NCI-H82 treated with DMSO at 0.1 percent for 48 hours (cell line): ENCODE results near the gene TGM2.

Experiments used
- DNase-seq: peaks from one replicate; lab custom pipeline; 2025; ENCODE audit not compliant: unreplicated experiment; lab: John Stamatoyannopoulos, UW

Gene TGM2

DNA sequence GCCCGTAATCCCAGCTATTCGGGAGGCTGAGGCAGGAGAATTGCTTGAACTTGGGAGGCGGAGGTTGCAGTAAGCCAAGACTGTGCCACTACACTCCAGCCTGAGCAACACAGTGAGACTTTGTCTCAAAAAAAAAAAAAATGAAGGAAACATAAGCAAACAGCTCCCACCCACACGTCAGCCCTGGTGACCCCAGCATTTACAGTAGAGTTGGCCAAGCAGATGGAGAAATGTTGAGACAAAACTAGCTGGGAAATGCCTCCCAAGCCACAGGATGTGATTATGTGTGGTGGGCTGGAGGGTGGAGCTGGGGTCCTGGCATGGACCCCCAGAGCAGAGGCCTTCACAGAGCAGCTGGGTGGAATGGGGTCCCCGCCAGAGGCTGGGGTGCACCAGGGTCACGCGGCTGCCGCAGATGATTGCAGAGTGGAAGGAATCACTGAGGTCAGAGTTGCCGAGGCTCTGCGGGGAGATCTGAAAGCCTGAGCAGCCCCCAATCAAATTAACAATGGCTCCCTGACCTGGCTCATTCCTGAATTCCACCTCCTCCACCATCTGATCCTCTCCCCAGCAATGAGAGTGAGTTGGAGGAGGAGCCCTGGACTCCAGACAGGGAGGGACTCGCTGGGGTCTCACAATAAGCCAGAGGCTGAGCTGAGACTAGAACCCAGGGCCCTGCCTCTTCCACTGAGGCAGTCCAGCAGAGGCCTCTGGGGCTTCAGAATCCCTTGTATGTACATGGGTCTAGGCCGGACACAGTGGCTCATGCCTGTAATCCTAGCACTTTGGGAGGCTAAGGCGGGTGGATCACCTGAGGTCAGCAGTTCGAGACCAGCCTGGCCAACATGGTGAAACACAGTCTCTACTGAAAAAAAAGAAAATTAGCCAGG lies 34.7 kb upstream of the TGM2 start:
- no peak for DNase-seq

DNA sequence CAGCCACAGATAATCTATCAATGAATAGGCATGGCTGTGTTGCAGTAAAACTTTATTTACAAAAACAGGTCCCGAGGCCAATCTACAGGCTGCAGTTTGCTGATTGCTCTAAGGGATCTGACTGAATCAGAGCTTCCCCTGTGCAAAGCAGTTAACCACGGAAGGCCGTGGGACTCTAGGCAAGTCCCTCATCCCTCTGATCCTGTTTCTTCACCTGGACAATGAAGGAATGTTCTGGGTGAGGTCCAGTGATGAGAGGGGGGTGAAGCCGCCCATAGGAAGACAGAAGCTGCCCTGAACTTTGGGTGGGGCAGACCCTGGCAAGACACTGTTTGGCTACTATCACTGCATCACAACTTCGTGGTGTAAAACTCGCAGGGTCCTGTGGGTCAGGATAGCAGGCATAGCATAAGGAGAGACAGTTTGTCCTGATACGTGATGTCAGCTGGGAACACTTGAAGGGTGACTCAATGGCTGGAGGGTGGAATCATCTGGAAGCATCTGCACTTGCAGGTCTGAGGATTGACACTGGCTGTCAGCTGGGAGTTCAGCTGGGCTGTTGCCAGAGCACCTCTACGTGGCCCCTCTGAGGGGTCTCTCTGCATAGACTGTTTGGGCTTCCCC lies 33.3 kb upstream of the TGM2 start:
- no peak for DNase-seq

DNA sequence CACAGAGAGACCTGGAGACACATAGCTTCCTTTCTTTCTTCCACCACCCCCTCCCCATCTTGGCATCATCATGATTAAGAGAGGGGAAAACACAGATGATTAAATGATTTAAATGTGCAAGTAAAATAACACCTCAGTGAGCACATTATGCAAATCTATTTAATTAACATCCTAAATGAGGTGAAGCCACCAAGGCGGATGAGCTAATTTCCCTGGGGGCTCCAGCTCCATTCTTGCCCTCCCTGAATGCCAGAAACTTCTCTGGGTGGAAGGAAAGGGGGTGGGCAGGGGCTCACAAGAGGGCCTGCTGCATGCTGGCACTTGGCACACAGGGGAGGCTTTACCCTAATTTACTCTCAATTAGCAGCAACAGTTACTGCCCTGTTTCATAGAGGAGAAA lies 32.5 kb upstream of the TGM2 start:
- no peak for DNase-seq

DNA sequence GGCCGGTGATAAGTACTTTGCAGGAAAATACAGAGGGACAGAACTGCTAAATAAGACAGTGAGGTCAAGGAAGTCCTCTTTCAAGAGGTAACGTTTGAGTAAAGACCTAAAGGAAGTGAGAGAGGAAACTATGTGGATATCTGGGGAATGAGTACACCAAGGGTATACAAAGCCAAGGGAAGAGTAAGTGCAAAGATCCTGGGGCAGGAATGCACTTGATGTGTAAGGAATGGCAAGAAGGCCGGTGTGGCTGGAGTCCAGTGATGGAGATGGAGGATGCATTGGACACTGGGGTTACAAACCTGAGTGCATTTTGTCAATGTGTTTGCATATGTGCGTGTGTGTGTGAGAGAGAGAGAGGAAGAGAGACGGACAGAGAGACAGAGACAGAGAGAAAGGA lies 32.1 kb upstream of the TGM2 start:
- DNase-seq, result no peak

DNA sequence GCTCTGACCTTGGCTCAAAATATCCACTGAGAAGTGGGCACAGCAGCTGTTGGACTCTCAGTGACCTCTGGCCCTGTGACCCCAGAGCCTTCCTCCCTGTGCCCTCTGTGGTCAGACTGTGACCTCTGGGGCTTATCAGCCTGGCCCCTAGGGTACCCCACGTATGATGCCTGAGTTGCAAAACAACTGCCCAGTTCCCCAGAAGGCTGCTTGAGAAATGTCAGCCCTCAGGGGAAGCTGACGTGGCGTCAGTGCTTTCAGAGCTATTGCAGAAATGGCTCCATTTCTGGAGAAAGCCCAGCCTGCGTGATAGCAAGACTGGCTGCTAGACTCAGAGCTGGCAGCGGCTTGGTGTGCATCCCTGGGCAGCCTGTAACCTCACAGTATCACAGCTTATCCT lies 31.5 kb upstream of the TGM2 start:
- DNase-seq, result no peak

DNA sequence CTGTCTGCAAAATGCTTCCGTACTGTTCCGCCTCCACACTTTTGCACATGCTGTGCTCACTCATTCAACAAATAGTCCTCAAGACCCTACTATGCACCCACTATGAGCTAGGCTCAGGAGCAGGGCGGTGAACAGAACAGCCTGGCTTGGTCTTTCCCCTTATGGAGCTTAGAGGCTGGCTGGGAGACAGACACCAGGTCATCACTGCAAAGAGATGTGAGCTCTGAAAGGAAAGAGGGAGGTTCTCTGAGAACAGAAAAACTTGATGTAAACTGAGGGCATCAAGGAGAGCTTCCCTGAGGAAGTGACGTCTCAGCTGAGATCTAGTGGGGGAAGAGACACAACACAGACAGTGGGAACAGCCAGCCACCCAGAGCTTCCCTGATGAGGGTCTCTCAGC lies 31.0 kb upstream of the TGM2 start:
- no peak for DNase-seq

DNA sequence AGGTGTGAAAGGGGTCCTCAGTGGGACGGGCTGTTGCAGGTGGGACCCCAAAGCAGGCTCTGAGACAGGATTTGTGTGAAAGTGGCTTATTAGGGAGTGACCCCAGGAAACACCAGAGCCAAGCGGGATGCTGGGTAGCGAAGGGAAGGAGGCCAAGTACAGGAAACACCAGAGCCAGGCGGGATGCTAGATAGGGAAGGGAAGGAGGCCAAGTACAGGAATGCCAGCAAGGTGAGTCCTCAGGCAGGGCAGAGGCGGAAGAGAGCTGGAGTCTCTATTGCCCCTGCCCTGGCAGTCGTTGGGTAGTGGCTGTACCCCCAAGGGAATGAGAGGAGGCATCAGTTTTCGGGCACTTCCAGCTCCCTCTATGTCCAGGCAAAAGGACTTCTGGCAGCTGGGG lies 30.5 kb upstream of the TGM2 start:
- DNase-seq, result no peak

DNA sequence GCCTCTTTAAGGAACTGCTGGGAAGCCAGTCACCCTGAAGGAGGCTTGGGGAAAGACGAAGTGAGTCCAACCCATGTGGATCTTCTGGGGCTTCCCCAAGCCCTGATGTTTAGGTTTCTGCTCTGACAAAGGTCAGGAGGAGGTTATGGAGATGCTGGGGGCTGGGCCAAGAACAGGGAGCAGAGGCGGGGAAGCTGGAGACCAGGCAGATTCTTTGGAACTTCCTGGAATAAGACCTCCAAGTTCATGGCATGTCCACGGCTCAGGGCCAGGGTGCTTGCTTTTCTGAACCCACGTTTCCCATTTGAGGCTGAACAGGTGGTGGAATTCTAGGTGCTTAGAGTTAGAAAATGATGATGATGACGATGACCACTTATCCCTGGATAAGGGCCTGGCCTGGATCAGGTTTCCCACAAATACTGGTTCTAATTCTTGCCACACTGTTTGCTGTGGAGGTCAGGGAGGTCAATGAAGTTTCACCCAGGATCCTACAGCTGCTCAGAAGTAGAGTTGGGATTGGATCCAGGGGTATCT lies 30.0 kb upstream of the TGM2 start:
- DNase-seq, result no peak

DNA sequence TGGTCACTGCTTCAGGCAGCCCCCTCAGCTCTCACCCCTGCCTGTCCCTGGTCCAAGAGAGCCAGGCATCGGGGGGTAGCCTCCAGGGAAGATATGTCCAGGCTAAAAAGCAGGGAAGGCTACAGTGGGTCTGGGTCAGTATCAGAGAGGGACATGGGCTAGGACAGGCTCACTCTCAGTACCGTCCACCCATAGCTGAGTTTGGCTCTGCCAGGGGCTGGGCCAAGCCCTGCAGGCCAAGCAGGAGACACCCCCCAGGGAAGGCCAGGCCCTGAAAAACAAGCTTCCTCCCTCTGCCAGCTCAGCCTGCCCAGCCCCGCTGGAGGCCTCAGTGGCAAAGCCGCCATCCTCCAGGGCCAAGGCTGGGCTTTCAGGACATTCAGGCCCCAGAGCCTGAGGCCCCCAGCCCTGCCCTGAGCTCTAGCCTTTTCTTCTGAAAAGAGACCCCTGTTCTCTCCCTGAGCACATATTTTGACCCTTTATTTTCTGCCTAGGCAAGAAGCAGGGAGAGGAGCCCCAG lies 28.6 kb upstream of the TGM2 start:
- no peak for DNase-seq

DNA sequence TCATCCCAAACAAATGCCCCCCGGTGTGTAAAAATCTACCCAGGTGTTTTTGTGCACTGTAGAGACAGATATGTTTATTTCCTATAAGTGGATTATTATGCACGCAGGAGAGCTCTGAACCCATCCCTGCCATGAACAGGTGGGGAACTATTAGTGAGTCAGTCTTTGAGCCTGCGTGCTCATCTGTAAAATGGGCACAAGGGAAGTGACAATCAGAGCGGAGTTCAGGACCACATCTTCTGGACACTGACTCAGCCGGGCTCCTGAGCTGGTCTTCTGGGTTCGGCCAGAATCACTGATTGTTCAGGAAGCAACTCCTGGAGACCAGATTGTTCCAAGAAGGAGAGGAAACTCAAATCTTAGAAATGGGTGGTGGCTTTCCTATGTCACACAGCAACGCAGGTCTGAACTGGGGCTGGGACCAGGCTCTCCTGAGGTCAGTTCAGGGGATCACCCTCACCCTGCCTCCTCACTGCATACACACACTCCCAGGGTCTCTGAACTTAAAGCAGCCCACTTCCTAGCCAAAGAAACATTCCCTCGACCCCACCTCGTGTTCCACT lies 27.3 kb upstream of the TGM2 start:
- DNase-seq, result no peak

DNA sequence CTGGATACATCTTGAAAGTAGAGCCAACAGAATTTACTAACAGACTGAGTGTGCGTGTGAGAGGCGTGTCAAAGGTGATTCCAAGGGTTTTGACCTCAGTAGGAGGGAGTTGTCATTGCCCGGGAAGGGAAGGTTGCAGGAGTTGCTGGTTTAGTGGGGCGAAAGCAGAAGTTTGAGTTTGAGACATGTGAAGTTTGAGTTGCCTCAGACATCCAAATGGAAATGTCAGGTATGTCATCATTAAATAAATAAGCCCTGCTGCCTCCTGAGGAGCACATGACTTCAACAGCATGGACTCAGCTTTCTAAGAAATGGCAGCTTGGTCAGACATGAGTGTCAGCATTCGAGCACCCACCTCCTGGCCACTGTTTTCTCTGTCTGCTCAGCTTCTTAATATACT lies 26.6 kb upstream of the TGM2 start:
- DNase-seq, result no peak

DNA sequence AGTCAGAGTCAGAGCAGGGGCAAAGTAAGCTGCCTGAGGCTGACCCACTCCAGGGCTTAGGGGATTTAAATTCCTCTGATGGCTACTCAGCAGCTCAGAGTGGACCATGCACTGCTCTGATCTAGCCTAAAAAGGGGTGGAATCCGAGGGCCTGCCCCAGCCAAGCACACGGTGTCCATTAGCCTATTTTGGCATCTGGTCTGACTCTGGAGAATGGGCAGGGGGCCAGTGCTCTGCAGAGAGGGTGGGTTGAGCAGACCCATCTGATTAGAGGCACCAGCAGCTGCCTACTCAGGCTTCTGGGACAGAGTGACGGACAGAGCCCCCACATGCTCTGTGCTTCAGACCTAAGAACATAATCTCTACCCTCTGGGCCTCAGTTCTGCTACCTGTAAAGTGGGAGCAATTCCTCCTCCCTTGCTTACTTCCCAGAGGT lies 25.9 kb upstream of the TGM2 start:
- no peak for DNase-seq

DNA sequence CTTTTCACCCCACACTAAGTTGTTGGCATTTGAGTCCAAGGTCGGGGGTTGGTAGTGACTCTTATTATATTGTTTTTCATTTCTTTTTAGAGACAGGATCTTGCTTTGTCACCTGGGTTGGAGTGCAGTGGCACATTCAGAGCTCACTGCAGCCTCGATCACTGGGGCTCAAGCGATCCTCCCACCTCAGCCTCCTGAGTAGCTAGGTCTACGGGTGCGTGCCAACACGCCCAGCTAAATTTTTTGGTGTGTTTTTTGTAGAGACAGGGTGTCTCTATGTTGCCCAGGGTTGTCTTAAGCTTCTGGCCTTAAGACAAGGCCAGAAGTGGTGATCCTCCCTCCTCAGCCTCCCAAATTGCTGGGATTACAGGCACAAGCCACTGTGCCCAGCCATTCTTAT lies 25.1 kb upstream of the TGM2 start:
- DNase-seq, result no peak

DNA sequence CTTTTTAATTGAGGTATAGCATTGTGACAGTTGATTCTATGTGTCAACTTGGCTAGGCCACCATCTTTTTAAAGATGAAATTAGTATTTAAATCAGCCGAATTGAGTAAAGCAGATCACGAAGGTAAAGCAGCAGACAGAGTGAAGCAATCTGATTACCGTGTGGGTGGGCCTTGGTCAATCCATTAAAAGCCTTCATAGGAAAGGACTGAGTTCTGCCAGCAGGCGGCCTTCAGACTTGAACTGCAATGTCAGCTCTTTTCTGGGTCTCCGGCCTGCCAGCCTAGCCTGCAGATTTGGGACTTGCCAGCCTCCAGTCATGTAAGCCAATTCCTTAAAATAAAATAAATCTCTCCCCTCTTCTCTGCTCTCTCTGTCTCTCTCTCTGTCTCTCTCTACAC lies 22.4 kb upstream of the TGM2 start:
- DNase-seq, result peak; percentile 71

DNA sequence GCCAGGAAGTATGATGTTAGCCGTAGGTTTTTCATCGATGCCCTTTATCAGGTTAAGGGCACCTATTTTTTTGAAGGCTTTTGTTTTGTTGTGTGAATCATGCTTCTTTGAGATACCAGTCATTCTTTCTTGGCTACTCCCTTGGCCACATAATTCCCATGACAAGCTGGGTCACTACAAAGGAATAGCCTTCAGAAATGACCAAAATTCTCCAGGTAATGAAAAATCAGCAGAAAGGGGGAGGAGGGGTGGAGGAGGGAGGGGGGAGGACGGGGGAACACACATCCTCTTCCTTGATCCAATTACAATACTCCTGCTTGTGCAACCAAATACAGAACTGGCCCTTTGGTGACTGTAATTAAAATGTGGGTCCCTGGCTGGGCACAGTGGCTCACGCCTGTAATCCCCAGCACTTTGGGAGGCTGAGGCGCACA lies 21.7 kb upstream of the TGM2 start:
- DNase-seq, result peak; percentile 57

DNA sequence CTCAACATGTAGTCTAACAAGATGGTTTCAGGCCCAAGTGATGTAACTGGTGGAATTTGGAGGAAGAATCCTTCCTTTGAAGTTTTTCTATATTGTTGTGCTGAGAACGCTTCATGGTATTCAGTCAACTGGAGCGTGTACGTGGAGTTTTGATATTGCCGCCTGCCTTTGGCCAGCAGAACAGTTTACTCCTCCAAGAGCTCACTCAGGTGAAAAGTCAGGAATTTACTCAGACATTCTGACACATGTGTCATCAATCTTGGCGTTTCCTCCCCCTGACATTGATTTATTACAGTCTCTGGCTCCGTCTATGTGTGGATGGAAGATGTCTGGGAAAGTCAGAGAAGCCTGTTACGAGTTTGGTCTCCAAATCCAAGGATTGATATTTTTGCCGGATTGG lies 19.0 kb upstream of the TGM2 start:
- DNase-seq, result no peak

DNA sequence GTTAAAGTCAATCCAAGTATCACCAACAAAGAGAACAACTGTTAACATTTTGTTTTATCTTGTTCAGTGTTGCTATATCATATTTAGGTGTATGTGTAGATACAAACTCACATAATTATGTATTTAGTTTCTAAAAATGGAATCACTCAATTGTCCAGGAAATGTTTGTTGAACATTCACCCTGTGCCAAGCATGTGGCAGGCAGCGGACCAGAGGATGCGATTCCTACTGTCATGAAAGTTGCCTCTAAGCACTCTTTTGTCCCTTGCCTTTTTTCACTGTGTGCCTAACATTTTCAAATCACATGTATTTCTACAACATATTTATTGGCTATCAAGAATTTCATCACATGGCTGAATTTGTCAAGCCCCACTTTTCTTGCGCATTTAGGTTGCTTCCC lies 16.9 kb upstream of the TGM2 start:
- no peak for DNase-seq

DNA sequence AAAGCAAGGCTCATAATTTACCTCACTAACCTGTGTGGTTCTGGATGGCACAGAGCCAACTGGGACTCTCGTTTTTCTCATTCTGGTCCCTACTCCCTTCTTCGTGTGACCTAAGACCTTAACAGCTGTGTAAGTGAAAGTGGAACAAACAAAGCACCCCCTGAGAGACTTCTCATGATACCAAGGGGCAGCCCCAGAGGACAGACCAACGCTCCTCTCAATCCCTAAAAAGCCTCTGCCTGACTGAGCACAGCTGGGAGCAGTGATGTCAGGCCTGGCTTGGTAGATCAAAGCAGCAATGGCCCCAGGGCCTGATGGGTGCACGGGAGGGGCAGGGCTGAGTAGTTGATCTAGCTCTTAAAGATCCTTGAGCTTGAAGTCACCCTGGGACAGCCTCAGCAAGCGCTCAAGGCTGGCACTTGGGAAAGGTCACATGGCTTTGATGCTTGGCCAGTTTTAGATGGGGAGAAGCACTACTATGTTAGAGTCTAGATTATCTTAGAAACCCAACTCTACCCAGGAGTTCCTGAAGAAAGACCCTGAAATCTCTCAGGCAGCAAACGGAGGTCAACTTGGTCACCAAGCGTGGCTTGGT lies 16.2 kb upstream of the TGM2 start:
- no peak for DNase-seq

DNA sequence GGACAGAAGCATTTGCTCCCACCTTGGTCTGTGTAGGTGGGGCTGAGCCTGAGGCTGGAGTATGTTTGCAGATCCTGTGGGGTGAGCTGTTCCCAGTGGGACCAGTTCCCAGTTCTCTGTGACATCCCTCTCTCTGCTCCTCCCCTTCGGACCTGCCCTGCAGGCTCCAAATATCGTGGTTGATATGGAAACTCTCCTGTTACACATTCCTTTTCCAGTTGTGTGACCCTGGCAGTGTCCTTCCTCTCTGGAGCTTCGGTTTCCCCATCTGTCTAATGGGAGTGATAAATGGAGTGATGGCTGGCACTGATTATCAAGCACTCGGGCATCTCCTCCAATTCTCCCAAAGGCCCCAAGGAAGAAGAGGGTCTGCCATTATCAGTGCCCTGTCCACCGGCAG lies 15.7 kb upstream of the TGM2 start:
- DNase-seq, result no peak

DNA sequence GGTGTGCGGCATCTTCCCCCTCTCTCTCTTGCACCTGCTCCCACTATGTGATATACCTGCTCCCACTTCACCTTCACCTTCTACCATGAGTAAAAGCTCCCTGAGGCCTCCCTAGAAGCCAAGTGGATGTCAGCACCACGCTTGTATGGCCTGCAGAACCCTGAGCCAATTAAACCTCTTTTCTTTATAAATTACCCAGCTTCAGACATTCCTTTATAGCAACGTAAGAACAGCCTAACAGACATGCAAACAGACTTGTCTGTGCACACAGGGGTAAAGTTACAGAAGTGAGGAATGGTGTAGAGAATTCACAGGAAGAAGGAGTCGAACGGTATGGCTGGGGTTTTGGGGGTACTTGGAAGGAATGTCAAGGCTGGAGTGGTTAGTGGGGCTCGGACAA lies 14.8 kb upstream of the TGM2 start:
- DNase-seq, result no peak

DNA sequence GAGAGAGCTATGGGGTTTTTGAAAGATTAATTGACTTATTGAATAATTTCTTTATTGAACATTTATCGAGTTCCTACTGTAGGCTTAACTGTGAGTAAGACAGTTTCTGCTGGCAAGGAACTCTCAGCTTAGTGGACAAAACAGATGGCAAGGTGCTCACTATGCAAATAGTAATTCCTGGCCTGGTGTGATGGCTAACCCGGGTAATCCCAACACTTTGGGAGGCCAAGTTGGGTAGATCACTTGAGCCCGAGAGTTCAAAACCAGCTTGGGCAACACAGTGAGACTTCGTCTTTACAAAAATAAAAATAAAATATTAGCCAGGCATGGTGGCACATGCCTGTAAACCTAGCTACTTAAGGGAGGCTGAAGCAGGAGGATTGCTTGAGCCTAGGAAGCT lies 13.5 kb upstream of the TGM2 start:
- DNase-seq, result peak; percentile 46
